HepG2 (cell line): ENCODE measurements around the gene CLASRP. TPM values are rescaled to one million over a fixed set of nuclear protein-coding genes. Genes with fewer than 3 reads are reported as not detected.
A peak's percentile ranks its signal among the peaks of the same experiment; 100 is the strongest.

Source experiments
- FOXJ3 ChIP-seq: sonication (generic); formaldehyde crosslinking; IDR thresholded peaks from 2 replicates; pipeline ENCODE4 v1.4.0; 2020; ENCODE audit warnings: missing genetic modification reagents, mild to moderate bottlenecking, borderline replicate concordance
- MYNN ChIP-seq: sonication (generic); formaldehyde crosslinking; IDR thresholded peaks from 2 replicates; pipeline ENCODE4 v1.4.0; 2020; ENCODE audit warnings: mild to moderate bottlenecking, low read depth, missing genetic modification reagents
- SIX1 ChIP-seq: sonication (generic); formaldehyde crosslinking; IDR thresholded peaks from 2 replicates; pipeline ENCODE4 v1.4.0; 2020; ENCODE audit warnings: missing genetic modification reagents, borderline replicate concordance
- ZC3H13 ChIP-seq: sonication (generic); formaldehyde crosslinking; IDR thresholded peaks from 2 replicates; pipeline ENCODE4 v1.8.1; 2023; ENCODE audit warnings: mild to moderate bottlenecking, missing genetic modification reagents, moderate library complexity
- polyA plus RNA-seq, 8 experiments: library from polyadenylated mRNA; depleted of rRNA in 3 of 8; stranded (reverse) in 7 of 8; unstranded in 1 of 8; fragments of >200 nt; fragmentation: Illumina TruSeq in 4 of 8; extraction: Trizol in 4 of 8; gene quantifications; 2 replicates each; pipeline versions ENCODE4 v1.2.1 to v1.2.3, GENCODE V29; 2011 to 2016; ENCODE audit warnings: low read depth in 4 of 8, missing spikeins in 1 of 8, mixed read lengths in 1 of 8; ENCODE audit not compliant: insufficient read depth in 1 of 8
- total RNA-seq, 5 experiments: library from RNA; depleted of rRNA; stranded (reverse); fragments of >200 nt; fragmentation: Illumina TruSeq; extraction: Trizol; gene quantifications; 2 replicates each; pipeline ENCODE4 v1.2.3, GENCODE V29; 2016; ENCODE audit warnings: low read depth in 1 of 5
- TF ChIP-seq, protein P1 (sequence below): sonication (generic); formaldehyde crosslinking; IDR thresholded peaks from 2 replicates; pipeline ENCODE4 v1.5.1; 2020; ENCODE audit warnings: mild to moderate bottlenecking, missing genetic modification reagents
- TF ChIP-seq, protein P2 (sequence below), 2 experiments: sonication (generic) in 1 of 2; formaldehyde crosslinking in 1 of 2; IDR thresholded peaks; 2 replicates each; pipeline versions ENCODE4 v1.6.1 to v1.9.0; 2014 to 2022; ENCODE audit warnings: antibody characterized with exemption in 1 of 2, borderline replicate concordance in 1 of 2, inconsistent platforms in 1 of 2, low read depth in 1 of 2, missing genetic modification reagents in 1 of 2
- TF ChIP-seq, protein P3 (sequence below): sonication (generic); formaldehyde crosslinking; IDR thresholded peaks from 2 replicates; pipeline ENCODE4 v1.5.1; 2020; ENCODE audit warnings: missing genetic modification reagents, mild to moderate bottlenecking, borderline replicate concordance
- TF ChIP-seq, protein P4 (sequence below): sonication (generic); formaldehyde crosslinking; IDR thresholded peaks from 2 replicates; pipeline ENCODE4 v1.9.0; 2021; ENCODE audit warnings: mild to moderate bottlenecking, missing genetic modification reagents

Gene CLASRP
- total and polyA plus RNA-seq, 2 of the 13 experiments (the other 11 are each of a cell fraction or from before 2014, with no cell fraction given): 32.0 to 51.4 TPM

DNA sequence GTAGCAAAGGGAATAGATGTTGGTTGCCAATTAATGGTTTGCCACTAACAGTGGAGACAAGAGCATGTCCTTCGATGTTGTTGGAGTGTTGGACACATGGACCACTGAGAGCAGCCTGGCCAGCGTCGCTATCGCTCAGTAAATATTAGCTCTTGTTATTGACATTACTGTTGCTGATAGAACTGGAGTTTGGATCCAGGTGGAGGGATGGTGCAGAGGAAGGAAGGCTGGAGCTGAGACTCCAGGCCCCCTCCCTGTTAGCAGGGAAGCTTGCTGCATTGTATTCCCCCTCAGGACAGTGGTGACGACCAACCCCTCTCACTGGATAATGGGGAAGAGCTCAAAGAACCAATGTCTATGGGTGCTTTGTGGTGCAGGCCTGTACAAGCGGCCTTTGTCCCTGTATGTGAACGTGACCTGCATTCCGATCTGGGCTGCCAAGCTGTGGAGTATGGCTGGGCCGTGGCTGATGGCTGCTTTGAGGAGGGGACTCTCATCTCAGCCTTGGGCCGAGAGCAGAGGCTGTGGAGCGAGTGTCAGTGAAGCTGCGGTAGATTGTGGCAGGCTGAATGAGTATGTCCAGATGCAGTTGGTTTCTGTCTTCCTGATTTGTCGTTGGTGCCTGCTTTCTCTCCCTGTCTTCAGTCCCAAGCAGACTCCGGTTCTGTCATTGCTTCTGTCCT is 7.0 kb downstream of the CLASRP start (continued):
- TF ChIP-seq SIX1 (CRISPR knock-in tag): peak; percentile 81
- TF ChIP-seq, protein P1, sequence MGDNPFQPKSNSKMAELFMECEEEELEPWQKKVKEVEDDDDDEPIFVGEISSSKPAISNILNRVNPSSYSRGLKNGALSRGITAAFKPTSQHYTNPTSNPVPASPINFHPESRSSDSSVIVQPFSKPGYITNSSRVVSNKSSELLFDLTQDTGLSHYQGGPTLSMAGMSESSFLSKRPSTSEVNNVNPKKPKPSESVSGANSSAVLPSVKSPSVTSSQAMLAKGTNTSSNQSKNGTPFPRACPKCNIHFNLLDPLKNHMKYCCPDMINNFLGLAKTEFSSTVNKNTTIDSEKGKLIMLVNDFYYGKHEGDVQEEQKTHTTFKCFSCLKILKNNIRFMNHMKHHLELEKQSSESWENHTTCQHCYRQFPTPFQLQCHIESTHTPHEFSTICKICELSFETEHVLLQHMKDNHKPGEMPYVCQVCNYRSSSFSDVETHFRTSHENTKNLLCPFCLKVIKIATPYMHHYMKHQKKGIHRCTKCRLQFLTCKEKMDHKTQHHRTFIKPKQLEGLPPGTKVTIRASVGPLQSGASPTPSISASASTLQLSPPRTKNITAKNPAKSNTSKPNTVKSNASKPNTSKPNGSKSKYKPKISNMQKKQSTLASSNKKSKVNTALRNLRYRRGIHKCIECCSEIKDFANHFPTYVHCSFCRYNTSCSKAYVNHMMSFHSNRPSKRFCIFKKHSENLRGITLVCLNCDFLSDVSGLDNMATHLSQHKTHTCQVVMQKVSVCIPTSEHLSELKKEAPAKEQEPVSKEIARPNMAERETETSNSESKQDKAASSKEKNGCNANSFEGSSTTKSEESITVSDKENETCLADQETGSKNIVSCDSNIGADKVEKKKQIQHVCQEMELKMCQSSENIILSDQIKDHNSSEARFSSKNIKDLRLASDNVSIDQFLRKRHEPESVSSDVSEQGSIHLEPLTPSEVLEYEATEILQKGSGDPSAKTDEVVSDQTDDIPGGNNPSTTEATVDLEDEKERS (CRISPR knock-in tag): no peak
- no peak for TF ChIP-seq ZC3H13 (CRISPR knock-in tag)
- TF ChIP-seq, protein P2, sequence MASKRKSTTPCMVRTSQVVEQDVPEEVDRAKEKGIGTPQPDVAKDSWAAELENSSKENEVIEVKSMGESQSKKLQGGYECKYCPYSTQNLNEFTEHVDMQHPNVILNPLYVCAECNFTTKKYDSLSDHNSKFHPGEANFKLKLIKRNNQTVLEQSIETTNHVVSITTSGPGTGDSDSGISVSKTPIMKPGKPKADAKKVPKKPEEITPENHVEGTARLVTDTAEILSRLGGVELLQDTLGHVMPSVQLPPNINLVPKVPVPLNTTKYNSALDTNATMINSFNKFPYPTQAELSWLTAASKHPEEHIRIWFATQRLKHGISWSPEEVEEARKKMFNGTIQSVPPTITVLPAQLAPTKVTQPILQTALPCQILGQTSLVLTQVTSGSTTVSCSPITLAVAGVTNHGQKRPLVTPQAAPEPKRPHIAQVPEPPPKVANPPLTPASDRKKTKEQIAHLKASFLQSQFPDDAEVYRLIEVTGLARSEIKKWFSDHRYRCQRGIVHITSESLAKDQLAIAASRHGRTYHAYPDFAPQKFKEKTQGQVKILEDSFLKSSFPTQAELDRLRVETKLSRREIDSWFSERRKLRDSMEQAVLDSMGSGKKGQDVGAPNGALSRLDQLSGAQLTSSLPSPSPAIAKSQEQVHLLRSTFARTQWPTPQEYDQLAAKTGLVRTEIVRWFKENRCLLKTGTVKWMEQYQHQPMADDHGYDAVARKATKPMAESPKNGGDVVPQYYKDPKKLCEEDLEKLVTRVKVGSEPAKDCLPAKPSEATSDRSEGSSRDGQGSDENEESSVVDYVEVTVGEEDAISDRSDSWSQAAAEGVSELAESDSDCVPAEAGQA (IDR thresholded peaks at IDR 0.05; ENCODE audit: low read depth): 0 out of 2 replicates have a peak, but pooled peaks have one; percentile 14
- TF ChIP-seq, protein P2 (CRISPR knock-in tag; IDR thresholded peaks at IDR 0.05; ENCODE audit: borderline replicate concordance): no peak
- TF ChIP-seq, protein P3, sequence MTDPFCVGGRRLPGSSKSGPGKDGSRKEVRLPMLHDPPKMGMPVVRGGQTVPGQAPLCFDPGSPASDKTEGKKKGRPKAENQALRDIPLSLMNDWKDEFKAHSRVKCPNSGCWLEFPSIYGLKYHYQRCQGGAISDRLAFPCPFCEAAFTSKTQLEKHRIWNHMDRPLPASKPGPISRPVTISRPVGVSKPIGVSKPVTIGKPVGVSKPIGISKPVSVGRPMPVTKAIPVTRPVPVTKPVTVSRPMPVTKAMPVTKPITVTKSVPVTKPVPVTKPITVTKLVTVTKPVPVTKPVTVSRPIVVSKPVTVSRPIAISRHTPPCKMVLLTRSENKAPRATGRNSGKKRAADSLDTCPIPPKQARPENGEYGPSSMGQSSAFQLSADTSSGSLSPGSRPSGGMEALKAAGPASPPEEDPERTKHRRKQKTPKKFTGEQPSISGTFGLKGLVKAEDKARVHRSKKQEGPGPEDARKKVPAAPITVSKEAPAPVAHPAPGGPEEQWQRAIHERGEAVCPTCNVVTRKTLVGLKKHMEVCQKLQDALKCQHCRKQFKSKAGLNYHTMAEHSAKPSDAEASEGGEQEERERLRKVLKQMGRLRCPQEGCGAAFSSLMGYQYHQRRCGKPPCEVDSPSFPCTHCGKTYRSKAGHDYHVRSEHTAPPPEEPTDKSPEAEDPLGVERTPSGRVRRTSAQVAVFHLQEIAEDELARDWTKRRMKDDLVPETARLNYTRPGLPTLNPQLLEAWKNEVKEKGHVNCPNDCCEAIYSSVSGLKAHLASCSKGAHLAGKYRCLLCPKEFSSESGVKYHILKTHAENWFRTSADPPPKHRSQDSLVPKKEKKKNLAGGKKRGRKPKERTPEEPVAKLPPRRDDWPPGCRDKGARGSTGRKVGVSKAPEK (CRISPR knock-in tag): no peak
- peak; percentile 79; the same call in 1 of the 2 replicates for TF ChIP-seq FOXJ3 (CRISPR knock-in tag)
- TF ChIP-seq, protein P4, sequence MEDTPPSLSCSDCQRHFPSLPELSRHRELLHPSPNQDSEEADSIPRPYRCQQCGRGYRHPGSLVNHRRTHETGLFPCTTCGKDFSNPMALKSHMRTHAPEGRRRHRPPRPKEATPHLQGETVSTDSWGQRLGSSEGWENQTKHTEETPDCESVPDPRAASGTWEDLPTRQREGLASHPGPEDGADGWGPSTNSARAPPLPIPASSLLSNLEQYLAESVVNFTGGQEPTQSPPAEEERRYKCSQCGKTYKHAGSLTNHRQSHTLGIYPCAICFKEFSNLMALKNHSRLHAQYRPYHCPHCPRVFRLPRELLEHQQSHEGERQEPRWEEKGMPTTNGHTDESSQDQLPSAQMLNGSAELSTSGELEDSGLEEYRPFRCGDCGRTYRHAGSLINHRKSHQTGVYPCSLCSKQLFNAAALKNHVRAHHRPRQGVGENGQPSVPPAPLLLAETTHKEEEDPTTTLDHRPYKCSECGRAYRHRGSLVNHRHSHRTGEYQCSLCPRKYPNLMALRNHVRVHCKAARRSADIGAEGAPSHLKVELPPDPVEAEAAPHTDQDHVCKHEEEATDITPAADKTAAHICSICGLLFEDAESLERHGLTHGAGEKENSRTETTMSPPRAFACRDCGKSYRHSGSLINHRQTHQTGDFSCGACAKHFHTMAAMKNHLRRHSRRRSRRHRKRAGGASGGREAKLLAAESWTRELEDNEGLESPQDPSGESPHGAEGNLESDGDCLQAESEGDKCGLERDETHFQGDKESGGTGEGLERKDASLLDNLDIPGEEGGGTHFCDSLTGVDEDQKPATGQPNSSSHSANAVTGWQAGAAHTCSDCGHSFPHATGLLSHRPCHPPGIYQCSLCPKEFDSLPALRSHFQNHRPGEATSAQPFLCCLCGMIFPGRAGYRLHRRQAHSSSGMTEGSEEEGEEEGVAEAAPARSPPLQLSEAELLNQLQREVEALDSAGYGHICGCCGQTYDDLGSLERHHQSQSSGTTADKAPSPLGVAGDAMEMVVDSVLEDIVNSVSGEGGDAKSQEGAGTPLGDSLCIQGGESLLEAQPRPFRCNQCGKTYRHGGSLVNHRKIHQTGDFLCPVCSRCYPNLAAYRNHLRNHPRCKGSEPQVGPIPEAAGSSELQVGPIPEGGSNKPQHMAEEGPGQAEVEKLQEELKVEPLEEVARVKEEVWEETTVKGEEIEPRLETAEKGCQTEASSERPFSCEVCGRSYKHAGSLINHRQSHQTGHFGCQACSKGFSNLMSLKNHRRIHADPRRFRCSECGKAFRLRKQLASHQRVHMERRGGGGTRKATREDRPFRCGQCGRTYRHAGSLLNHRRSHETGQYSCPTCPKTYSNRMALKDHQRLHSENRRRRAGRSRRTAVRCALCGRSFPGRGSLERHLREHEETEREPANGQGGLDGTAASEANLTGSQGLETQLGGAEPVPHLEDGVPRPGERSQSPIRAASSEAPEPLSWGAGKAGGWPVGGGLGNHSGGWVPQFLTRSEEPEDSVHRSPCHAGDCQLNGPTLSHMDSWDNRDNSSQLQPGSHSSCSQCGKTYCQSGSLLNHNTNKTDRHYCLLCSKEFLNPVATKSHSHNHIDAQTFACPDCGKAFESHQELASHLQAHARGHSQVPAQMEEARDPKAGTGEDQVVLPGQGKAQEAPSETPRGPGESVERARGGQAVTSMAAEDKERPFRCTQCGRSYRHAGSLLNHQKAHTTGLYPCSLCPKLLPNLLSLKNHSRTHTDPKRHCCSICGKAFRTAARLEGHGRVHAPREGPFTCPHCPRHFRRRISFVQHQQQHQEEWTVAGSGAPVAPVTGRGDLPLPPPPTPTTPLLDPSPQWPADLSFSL: no peak
- TF ChIP-seq MYNN (CRISPR knock-in tag): no peak; the same call in 1 of the 2 replicates
